Fibroblast of pulmonary artery (primary cell): ENCODE data around the gene PEX19.

Source experiments
- DNase-seq: peaks from one replicate; pipeline ENCODE4 v3.0.0-alpha.2; 2010; ENCODE audit warnings: low read depth
- H3K4me3 ChIP-seq: replicated peaks from 2 replicates; pipeline ENCODE4 v1.5.1; 2011; ENCODE audit warnings: low read depth, mild to moderate bottlenecking, control low read depth, low read length, moderate library complexity
- CTCF ChIP-seq: IDR thresholded peaks from 2 replicates; pipeline ENCODE4 v1.5.1; 2011; ENCODE audit warnings: mild to moderate bottlenecking, control low read depth, low read length, inconsistent platforms; ENCODE audit errors: missing control alignments

The PEX19 gene

GRCh38 chr1:160260406-160261382 is 24.2 kb downstream of the PEX19 start:
- H3K4me3 ChIP-seq, result peak overlapping the region; percentile 97
- DNase-seq, result peak; percentile 93

GRCh38 chr1:160258177-160258798 is 26.6 kb downstream of the PEX19 start:
- no peak for DNase-seq
- H3K4me3 ChIP-seq, result no peak overlapping the region
- no peak for TF ChIP-seq CTCF

More at GRCh38 chr1:160260406-160261382, 24.2 kb downstream of the PEX19 start:
- TF ChIP-seq CTCF, result no peak

GRCh38 chr1:160257411-160258015 is 27.4 kb downstream of the PEX19 start:
- no peak overlapping the region for H3K4me3 ChIP-seq
- no peak for TF ChIP-seq CTCF
- DNase-seq, result no peak

GRCh38 chr1:160256396-160257046 is 28.4 kb downstream of the PEX19 start:
- H3K4me3 ChIP-seq, result no peak overlapping the region
- TF ChIP-seq CTCF, result no peak
- DNase-seq, result peak; percentile 79

- H3K4me3 ChIP-seq, result no peak overlapping the region
- DNase-seq, result no peak
- TF ChIP-seq CTCF, result no peak
Observed at GRCh38 chr1:160255781-160256300, 29.1 kb downstream of the PEX19 start.
